K562 (cell line): Measurements from ENCODE around the gene HSPB1.

Experiments
- TF ChIP-seq, protein P1 (sequence below): sonication (generic); formaldehyde crosslinking; IDR thresholded peaks from 2 replicates; pipeline ENCODE4 v1.8.1; 2022; ENCODE audit warnings: missing genetic modification reagents
- TF ChIP-seq, protein P2 (sequence below): fragments of 450-650 bp; formaldehyde crosslinking; IDR thresholded peaks from 2 replicates; pipeline ENCODE4 v1.4.0; 2020; ENCODE audit warnings: mild to moderate bottlenecking, moderate library complexity

DNA sequence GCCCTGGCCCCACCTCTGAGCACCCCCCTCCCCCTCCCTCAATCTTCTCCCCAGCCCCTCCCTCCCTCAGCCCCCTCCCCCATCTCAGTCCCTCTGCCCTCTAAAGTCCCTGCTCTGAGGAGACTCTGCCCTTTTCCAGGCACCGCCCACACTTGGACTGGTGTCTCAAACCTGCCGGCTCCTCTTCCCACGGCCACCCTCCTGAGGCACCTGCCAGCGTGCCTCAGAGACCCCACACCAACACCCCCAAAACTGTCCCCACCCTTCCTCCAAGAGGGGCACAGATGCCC is 34.6 kb upstream of the HSPB1 start:
- TF ChIP-seq, protein P1, sequence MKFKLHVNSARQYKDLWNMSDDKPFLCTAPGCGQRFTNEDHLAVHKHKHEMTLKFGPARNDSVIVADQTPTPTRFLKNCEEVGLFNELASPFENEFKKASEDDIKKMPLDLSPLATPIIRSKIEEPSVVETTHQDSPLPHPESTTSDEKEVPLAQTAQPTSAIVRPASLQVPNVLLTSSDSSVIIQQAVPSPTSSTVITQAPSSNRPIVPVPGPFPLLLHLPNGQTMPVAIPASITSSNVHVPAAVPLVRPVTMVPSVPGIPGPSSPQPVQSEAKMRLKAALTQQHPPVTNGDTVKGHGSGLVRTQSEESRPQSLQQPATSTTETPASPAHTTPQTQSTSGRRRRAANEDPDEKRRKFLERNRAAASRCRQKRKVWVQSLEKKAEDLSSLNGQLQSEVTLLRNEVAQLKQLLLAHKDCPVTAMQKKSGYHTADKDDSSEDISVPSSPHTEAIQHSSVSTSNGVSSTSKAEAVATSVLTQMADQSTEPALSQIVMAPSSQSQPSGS (CRISPR knock-in tag) = no peak
- TF ChIP-seq, protein P2, sequence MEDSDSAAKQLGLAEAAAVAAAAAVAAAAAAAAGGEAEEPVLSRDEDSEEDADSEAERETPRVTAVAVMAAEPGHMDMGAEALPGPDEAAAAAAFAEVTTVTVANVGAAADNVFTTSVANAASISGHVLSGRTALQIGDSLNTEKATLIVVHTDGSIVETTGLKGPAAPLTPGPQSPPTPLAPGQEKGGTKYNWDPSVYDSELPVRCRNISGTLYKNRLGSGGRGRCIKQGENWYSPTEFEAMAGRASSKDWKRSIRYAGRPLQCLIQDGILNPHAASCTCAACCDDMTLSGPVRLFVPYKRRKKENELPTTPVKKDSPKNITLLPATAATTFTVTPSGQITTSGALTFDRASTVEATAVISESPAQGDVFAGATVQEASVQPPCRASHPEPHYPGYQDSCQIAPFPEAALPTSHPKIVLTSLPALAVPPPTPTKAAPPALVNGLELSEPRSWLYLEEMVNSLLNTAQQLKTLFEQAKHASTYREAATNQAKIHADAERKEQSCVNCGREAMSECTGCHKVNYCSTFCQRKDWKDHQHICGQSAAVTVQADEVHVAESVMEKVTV (CRISPR knock-in tag) = no peak
